ENCODE results near the gene PVALB. TPM values are rescaled to one million over a fixed set of nuclear protein-coding genes. Genes with fewer than 3 reads are reported as not detected.

PVALB gene
- 1 to 10 TPM in 1 of 3 donors, not detected in 2; 1.8 TPM for total RNA-seq

- no peak for DNase-seq (ENCODE audit: low spot score in 2 of 2)
- peaks cover 4 to 9% of the 10 kb centered on the region in 2 donors for H3K4me1 ChIP-seq
- no peak within 1 kb of the TSS for H3K27ac ChIP-seq
- H3K36me3 ChIP-seq = no peaks in the 10 kb centered on the region
- TF ChIP-seq POLR2AphosphoS5 (IDR thresholded peaks at IDR 0.05) (no peak), CTCF (IDR thresholded peaks at IDR 0.05) (no peak), POLR2A (IDR thresholded peaks at IDR 0.05) (no peak)
- intact Hi-C loops (cut with DNase I; ENCODE audit: low total_unique reads) = no loop called here
- H3K27me3 ChIP-seq = peaks cover 0 to 66% of the 10 kb centered on the region in 2 donors
- no peaks in the 10 kb centered on the region for H3K9me3 ChIP-seq
- H3K4me3 ChIP-seq = peak within 1 kb of the TSS; percentile 8 to 57 (median 36)
Observed at GRCh38 chr22:36816636-36817524, at the start of gene PVALB. PVALB (minus strand) TSS chr22:36817035; CDS start chr22:36817005, 30 bp downstream.

- no peak for DNase-seq (ENCODE audit: low spot score in 2 of 2)
- intact Hi-C loops (cut with DNase I; ENCODE audit: low total_unique reads) = loop anchor here (2.0 kb wide), 1 partner anchor 25 kb away; no protein-coding TSS in a partner anchor
- Histone ChIP-seq H3K4me3 (no peak overlapping the region), H3K36me3 (no peaks in the 10 kb centered on the region), H3K27ac (no peak overlapping the region), H3K4me1 (peaks cover 0 to 2% of the 10 kb centered on the region in 2 donors), H3K9me3 (no peaks in the 10 kb centered on the region), H3K27me3 (peaks cover 0 to 14% of the 10 kb centered on the region in 2 donors)
- TF ChIP-seq POLR2A (IDR thresholded peaks at IDR 0.05) (no peak), CTCF (IDR thresholded peaks at IDR 0.05) (no peak), POLR2AphosphoS5 (IDR thresholded peaks at IDR 0.05) (no peak)
Observed at GRCh38 chr22:36865346-36865745, 48.5 kb upstream of the PVALB start.

- Histone ChIP-seq H3K36me3 (no peaks in the 10 kb centered on the region), H3K27me3 (peaks cover 0 to 14% of the 10 kb centered on the region in 2 donors), H3K27ac (no peak overlapping the region), H3K4me1 (no peaks in the 10 kb centered on the region), H3K9me3 (no peaks in the 10 kb centered on the region), H3K4me3 (no peak overlapping the region)
- TF ChIP-seq POLR2A (IDR thresholded peaks at IDR 0.05) = no peak
- no peak for TF ChIP-seq CTCF (IDR thresholded peaks at IDR 0.05)
- TF ChIP-seq POLR2AphosphoS5 (IDR thresholded peaks at IDR 0.05) = no peak
- intact Hi-C loops (cut with DNase I; ENCODE audit: low total_unique reads) = loop anchor here (2.0 kb wide), 1 partner anchor 26 kb away; no protein-coding TSS in a partner anchor
- DNase-seq (ENCODE audit: low spot score in 2 of 2) = no peak
Observed at GRCh38 chr22:36864454-36865215, 47.8 kb upstream of the PVALB start.

GRCh38 chr22:36863979-36864378 is 47.1 kb upstream of the PVALB start:
- no peak for DNase-seq (ENCODE audit: low spot score in 2 of 2)
- H3K27me3 ChIP-seq = peaks cover 0 to 14% of the 10 kb centered on the region in 2 donors
- H3K4me1 ChIP-seq = no peaks in the 10 kb centered on the region
- intact Hi-C loops (cut with DNase I; ENCODE audit: low total_unique reads) = loop anchor here (2.0 kb wide), 1 partner anchor 27 kb away; no protein-coding TSS in a partner anchor
- no peak overlapping the region for H3K27ac ChIP-seq
- no peaks in the 10 kb centered on the region for H3K9me3 ChIP-seq
- TF ChIP-seq POLR2A (IDR thresholded peaks at IDR 0.05) (no peak), POLR2AphosphoS5 (IDR thresholded peaks at IDR 0.05) (no peak)
- H3K4me3 ChIP-seq = no peak overlapping the region
- H3K36me3 ChIP-seq = no peaks in the 10 kb centered on the region

GRCh38 chr22:36863281-36863680 is 46.4 kb upstream of the PVALB start:
- no peak for TF ChIP-seq POLR2AphosphoS5 (IDR thresholded peaks at IDR 0.05)
- TF ChIP-seq CTCF (IDR thresholded peaks at IDR 0.05) = no peak
- no peak for TF ChIP-seq POLR2A (IDR thresholded peaks at IDR 0.05)
- Histone ChIP-seq H3K4me1 (no peaks in the 10 kb centered on the region), H3K36me3 (no peaks in the 10 kb centered on the region), H3K27ac (no peak overlapping the region), H3K27me3 (peaks cover 0 to 14% of the 10 kb centered on the region in 2 donors), H3K9me3 (no peaks in the 10 kb centered on the region), H3K4me3 (no peak overlapping the region)
- DNase-seq (ENCODE audit: low spot score in 2 of 2) = no peak
- intact Hi-C loops (cut with DNase I; ENCODE audit: low total_unique reads) = no loop called here
